BLaER1 (cell line): ENCODE results near the gene ADGRA1.

Experiments used
- H3K27ac ChIP-seq: shearing (Covaris generic); formaldehyde crosslinking; 2 replicates; pipeline ENCODE4 v1.8.1; 2022
- H3K27me3 ChIP-seq: shearing (Covaris generic); formaldehyde crosslinking; 2 replicates; pipeline ENCODE4 v1.8.1; 2022
- H3K36me3 ChIP-seq: shearing (Covaris generic); formaldehyde crosslinking; 2 replicates; pipeline ENCODE4 v1.8.1; 2022
- H3K4me1 ChIP-seq: shearing (Covaris generic); formaldehyde crosslinking; 2 replicates; pipeline ENCODE4 v1.8.1; 2022
- H3K4me2 ChIP-seq: shearing (Covaris generic); formaldehyde crosslinking; 2 replicates; pipeline ENCODE4 v1.8.1; 2022
- H3K4me3 ChIP-seq: shearing (Covaris generic); formaldehyde crosslinking; 2 replicates; pipeline ENCODE4 v1.8.1; 2022
- H3K9ac ChIP-seq: shearing (Covaris generic); formaldehyde crosslinking; 2 replicates; pipeline ENCODE4 v1.8.1; 2022
- H3K9me3 ChIP-seq: shearing (Covaris generic); formaldehyde crosslinking; 2 replicates; pipeline ENCODE4 v1.8.1; 2022
- H4K20me1 ChIP-seq: shearing (Covaris generic); formaldehyde crosslinking; 2 replicates; pipeline ENCODE4 v1.8.1; 2022
- Cebpa-rat ChIP-seq: shearing (Covaris generic); IDR thresholded peaks from 2 replicates; pipeline ENCODE4 v1.8.1; 2022

The ADGRA1 gene

DNA sequence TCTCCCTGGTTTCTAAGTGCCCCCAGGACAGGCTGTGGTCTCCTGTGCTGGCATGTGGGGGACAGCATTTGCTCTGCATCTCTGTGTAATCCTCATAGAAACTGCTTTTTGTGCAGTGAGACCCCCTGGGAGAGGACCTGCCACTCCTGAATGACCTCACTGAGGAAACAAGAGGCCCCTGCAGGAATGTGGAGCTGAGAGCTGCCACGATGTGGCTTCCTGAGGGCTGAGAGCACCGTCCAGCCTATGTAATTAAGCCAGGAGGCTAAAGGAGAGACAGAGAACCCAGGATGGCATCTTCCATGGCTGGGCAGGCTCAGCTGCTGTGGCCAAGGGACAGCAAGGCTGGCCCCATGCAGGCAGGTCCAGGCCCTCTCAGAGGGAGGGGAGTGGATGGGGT lies 32.3 kb upstream of the ADGRA1 start:
- H3K4me2 ChIP-seq = peak overlapping the region; percentile 55
- no peaks in the 10 kb centered on the region for H3K36me3 ChIP-seq
- peaks cover 10% of the 10 kb centered on the region; the same call in 1 of the 2 replicates for H4K20me1 ChIP-seq
- H3K9me3 ChIP-seq = no peaks in the 10 kb centered on the region
- no peak overlapping the region for H3K4me3 ChIP-seq
- peaks cover 55% of the 10 kb centered on the region for H3K4me1 ChIP-seq
- no peak for TF ChIP-seq Cebpa-rat
- H3K27ac ChIP-seq = no peak overlapping the region
- no peak overlapping the region for H3K9ac ChIP-seq
- H3K27me3 ChIP-seq = no peaks in the 10 kb centered on the region

DNA sequence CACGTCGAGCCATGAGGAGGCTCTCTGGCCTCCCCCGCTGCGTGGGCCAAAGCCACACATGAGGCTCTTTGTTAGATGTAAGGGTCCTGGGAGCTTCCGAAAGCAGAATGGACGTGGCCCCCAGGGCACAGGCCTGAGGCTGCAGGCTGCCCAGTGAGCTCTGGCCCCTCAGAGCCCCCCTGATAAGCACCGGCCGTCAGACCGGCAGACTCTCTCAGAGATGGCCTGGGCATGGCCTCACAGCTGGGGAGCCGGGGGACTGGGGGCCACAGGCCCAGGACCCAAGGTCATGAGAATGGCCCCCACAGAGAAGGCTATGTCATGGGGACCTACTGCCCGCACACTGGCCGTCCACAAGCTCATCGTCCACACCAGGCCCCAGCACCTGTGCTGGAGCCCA lies 31.7 kb upstream of the ADGRA1 start:
- H3K4me2 ChIP-seq = peak overlapping the region; percentile 55
- H4K20me1 ChIP-seq = peaks cover 10% of the 10 kb centered on the region; the same call in 1 of the 2 replicates
- H3K9ac ChIP-seq = no peak overlapping the region
- no peak overlapping the region for H3K4me3 ChIP-seq
- H3K27ac ChIP-seq = no peak overlapping the region
- H3K9me3 ChIP-seq = no peaks in the 10 kb centered on the region
- H3K4me1 ChIP-seq = peaks cover 53% of the 10 kb centered on the region
- TF ChIP-seq Cebpa-rat = no peak
- no peaks in the 10 kb centered on the region for H3K27me3 ChIP-seq
- no peaks in the 10 kb centered on the region for H3K36me3 ChIP-seq

DNA sequence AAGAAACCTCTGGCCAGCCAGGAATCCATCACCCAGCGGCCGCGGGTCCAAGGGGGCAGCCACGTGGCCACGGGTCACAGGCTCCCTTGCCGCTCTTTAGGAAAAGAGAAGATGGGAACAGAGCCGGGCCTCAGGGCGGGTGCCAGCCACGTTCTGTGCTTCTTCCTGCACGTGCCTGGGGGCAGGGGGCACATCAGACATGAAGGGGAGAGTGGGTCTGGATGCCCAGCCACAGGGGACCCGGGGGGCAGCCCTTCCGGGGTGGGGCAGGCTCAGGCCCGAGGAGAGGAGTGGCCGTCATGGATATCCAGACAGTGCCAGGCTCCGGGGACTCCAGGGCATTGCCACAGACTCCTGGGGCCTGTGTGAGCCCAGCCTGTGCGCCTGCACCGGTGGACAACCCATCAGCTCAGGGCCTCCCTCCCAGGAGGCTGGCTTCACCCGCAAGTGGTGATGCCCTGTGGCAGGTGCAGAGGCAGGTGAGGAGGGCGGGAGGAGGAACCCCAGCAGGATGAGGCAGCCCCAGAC lies 31.0 kb upstream of the ADGRA1 start:
- Histone ChIP-seq H3K27ac (no peak overlapping the region), H3K9ac (no peak overlapping the region), H3K4me2 (peak overlapping the region; percentile 19; the same call in 1 of the 2 replicates), H3K27me3 (no peaks in the 10 kb centered on the region), H3K4me1 (peaks cover 57% of the 10 kb centered on the region), H4K20me1 (peaks cover 10% of the 10 kb centered on the region; the same call in 1 of the 2 replicates), H3K4me3 (no peak overlapping the region), H3K9me3 (no peaks in the 10 kb centered on the region), H3K36me3 (no peaks in the 10 kb centered on the region)
- no peak for TF ChIP-seq Cebpa-rat

DNA sequence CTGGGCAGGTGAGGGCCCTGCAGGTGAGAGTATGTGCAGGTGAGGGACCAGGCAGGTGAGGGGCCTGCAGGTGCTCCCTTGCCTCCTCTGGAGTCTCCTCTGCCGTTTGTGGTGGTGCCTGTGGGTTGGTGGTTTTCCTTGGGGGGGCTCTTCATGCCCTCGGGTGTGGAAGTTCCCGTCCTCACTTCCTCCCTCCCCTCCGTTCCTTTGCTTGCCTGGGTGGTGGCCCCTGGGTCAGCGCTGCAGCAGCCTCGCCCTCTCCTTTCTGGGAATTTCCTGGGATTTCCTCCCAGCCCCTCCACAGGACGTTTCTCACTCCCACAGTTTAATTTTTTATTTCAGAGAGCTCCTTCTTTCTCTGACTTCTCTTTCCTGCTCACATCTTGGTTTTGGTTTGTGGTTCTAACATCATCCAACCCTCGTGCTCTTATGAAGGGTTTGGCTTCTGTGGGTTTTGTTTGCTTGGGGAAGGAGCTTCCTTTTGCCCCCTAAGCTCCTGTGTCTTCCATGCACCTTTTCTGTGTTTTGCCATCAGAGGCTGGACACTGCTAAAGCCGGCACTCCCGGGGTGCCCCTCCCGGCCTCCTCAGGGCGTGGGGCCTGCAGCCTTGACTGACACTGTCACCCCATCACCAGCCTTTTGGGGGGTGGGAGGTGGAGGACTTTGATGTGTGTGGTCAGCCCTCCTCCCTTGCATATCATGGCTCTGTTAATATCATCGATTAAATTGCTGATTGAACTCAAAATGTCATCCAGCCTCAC lies 29.2 kb upstream of the ADGRA1 start:
- H3K36me3 ChIP-seq = no peaks in the 10 kb centered on the region
- H4K20me1 ChIP-seq = peaks cover 10% of the 10 kb centered on the region; the same call in 1 of the 2 replicates
- no peaks in the 10 kb centered on the region for H3K9me3 ChIP-seq
- H3K4me3 ChIP-seq = no peak overlapping the region
- H3K4me2 ChIP-seq = peak overlapping the region; percentile 75
- no peak overlapping the region for H3K9ac ChIP-seq
- H3K27me3 ChIP-seq = no peaks in the 10 kb centered on the region
- no peak for TF ChIP-seq Cebpa-rat
- H3K4me1 ChIP-seq = peaks cover 56% of the 10 kb centered on the region
- H3K27ac ChIP-seq = no peak overlapping the region

DNA sequence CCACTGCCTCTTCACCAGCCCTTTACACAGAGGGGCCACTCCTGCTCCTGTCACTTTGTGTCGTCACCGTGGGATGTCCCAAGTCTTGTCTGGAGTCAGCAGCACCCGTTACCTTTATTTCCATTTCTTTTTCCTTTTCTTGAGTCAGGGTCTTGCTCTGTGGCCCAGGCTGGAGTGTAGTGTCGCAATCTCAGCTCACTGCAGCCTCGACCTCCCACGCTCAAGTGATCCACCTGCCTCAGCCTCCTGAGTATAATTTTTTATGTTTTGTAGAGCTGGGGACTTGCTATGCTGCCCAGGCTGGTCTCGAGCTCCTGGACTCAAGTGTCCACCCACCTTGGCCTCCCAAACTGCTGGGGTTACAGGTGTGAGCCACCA lies 28.6 kb upstream of the ADGRA1 start:
- H3K4me2 ChIP-seq = peak overlapping the region; percentile 75
- H3K9ac ChIP-seq = no peak overlapping the region
- H3K9me3 ChIP-seq = no peaks in the 10 kb centered on the region
- no peak overlapping the region for H3K4me3 ChIP-seq
- peak; percentile 83 for TF ChIP-seq Cebpa-rat
- no peaks in the 10 kb centered on the region for H3K27me3 ChIP-seq
- no peak overlapping the region for H3K27ac ChIP-seq
- H4K20me1 ChIP-seq = peaks cover 10% of the 10 kb centered on the region; the same call in 1 of the 2 replicates
- peaks cover 58% of the 10 kb centered on the region for H3K4me1 ChIP-seq
- H3K36me3 ChIP-seq = no peaks in the 10 kb centered on the region

DNA sequence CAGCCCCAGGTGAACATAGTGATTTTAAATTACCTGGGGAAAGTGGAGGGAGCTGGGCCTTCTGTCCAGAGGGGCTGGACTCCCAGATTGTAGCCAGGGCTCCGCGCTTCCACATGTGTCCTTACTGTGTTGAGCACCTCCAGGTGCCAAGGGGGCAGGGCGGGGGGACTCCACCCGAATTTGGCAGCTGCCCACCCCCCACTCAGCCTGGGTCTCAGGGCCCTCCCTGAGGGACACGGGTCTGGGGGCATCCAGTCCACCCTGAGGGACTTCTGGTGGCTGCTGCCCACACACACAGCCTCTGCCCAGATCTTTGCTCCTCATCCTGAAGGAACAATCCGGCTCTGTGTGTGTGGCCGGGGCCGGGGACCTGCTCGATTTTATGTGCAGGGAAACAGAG lies 28.2 kb upstream of the ADGRA1 start:
- Histone ChIP-seq H3K4me1 (peaks cover 63% of the 10 kb centered on the region), H4K20me1 (peaks cover 10% of the 10 kb centered on the region; the same call in 1 of the 2 replicates), H3K27me3 (no peaks in the 10 kb centered on the region), H3K27ac (no peak overlapping the region), H3K9me3 (no peaks in the 10 kb centered on the region), H3K9ac (no peak overlapping the region), H3K36me3 (no peaks in the 10 kb centered on the region), H3K4me3 (no peak overlapping the region), H3K4me2 (no peak overlapping the region)
- no peak for TF ChIP-seq Cebpa-rat

DNA sequence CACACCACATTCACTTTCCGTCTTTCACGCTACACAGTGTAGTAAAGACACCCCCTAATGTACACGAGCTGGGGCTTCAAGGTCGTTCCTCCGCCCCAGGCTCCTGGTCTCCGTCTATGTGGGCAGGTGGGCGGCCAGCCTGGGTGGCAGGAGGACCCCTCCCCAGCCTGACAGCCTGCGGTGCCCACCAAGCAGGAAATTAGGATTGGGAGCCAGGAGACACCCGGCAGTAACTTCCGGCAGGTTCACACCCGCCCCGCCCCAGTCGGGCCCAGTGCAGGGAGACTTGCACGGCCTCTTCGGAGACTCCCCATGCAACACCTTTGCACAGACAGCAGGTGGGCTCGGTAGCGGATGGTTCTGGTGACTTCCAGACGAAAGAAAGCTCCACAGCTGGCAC lies 27.7 kb upstream of the ADGRA1 start:
- Histone ChIP-seq H3K4me3 (no peak overlapping the region), H3K9me3 (no peaks in the 10 kb centered on the region), H3K36me3 (no peaks in the 10 kb centered on the region), H3K27ac (no peak overlapping the region), H3K27me3 (no peaks in the 10 kb centered on the region), H3K9ac (no peak overlapping the region), H3K4me2 (no peak overlapping the region), H3K4me1 (peaks cover 65% of the 10 kb centered on the region), H4K20me1 (peaks cover 10% of the 10 kb centered on the region; the same call in 1 of the 2 replicates)
- TF ChIP-seq Cebpa-rat = no peak

DNA sequence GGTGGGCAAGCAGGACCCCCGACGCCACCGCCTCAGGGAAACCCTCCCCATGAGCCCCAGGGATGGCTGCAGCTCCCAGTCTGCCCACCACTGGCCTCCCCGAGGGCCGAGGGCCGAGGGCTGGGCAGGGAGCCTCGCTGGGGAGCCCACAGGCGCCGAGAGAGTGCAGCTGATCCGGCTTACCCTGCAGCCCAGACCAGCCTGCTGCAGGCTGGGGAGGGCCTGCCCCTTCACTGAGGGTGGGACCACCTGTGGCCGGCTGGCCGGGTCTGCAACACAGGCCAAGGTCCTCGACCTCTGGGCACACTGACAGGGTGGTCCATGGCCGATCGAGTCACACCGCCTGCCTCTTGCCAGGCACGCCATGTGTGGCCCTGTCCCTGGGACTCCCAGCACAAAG lies 27.3 kb upstream of the ADGRA1 start:
- Histone ChIP-seq H4K20me1 (peaks cover 10% of the 10 kb centered on the region; the same call in 1 of the 2 replicates), H3K27me3 (no peaks in the 10 kb centered on the region), H3K4me2 (no peak overlapping the region), H3K9me3 (no peaks in the 10 kb centered on the region), H3K4me3 (no peak overlapping the region), H3K36me3 (no peaks in the 10 kb centered on the region), H3K9ac (no peak overlapping the region), H3K27ac (no peak overlapping the region), H3K4me1 (peaks cover 61% of the 10 kb centered on the region)
- no peak for TF ChIP-seq Cebpa-rat

DNA sequence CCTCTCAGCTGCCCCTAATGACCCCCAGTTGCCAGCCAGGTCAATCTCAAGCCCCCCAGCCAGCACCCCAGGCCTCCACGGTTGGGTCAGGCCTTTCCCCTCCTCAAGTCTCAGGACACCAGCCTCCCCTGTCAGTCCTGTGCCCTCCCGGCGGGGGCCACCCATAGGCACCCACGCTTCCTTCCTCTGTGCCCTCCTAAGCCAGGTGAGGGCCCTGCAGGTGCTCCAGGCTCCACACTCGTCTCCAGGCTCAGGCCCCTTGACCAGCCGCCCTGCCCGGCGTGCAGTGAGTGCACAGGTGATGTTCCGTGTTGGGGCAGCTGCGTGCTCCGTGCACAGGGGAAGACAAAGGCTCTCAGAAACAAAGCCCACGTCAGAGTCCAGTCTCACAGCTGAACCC lies 26.8 kb upstream of the ADGRA1 start:
- Histone ChIP-seq H3K27me3 (no peaks in the 10 kb centered on the region), H3K4me1 (peaks cover 57% of the 10 kb centered on the region), H3K36me3 (no peaks in the 10 kb centered on the region), H3K9ac (no peak overlapping the region), H4K20me1 (peaks cover 10% of the 10 kb centered on the region; the same call in 1 of the 2 replicates), H3K4me2 (no peak overlapping the region; the same call in 1 of the 2 replicates), H3K9me3 (no peaks in the 10 kb centered on the region), H3K4me3 (no peak overlapping the region), H3K27ac (no peak overlapping the region)
- no peak for TF ChIP-seq Cebpa-rat

DNA sequence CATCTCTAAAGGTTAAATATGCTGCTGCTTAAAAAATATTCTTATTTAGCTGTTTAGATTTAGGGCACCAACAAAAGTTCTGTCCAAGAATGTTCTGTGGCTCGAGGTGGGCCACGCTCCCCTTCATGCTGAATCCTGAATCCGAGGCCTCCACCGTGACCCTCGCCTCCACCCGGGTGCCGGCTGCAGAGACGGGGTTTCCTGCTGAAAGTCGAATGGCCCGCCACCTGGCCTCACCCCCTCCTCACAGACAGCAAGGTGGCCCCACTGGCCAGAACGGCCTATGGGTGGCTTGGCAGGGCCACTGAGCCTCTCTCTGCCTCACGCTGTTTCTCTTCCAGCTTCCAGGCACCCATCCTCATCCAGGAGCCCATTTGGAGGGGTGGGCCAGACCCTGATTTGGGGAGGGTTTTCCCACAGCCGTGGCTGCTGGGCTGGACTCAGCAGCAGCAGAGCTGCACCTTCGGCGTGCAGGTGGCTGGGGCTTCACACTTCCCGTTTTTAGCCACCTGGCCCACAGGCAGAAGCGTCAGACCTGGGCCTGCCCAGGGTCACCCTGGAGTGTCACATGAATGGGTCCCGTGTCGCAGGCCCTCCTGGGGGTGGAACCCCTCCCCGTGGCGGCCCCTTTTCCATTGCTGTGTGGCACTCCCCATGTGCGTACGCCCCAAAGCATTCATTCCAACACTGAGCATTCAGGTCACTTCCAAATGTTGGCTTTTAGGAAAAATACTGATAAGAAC lies 26.3 kb upstream of the ADGRA1 start:
- no peak overlapping the region for H3K9ac ChIP-seq
- no peaks in the 10 kb centered on the region for H3K9me3 ChIP-seq
- peaks cover 51% of the 10 kb centered on the region for H3K4me1 ChIP-seq
- no peak overlapping the region for H3K4me2 ChIP-seq
- no peaks in the 10 kb centered on the region for H3K36me3 ChIP-seq
- H3K27ac ChIP-seq = no peak overlapping the region
- H3K27me3 ChIP-seq = no peaks in the 10 kb centered on the region
- no peak overlapping the region for H3K4me3 ChIP-seq
- TF ChIP-seq Cebpa-rat = no peak
- peaks cover 10% of the 10 kb centered on the region; the same call in 1 of the 2 replicates for H4K20me1 ChIP-seq
